A673 (cell line): ENCODE measurements around the gene FRMD5. TPM values are rescaled to one million over a fixed set of nuclear protein-coding genes. Genes with fewer than 3 reads are reported as not detected.

Experiments
- BruUV-seq: library from RNA; stranded (reverse); fragments of 400-500 nt; replicated peaks from 2 replicates; lab custom pipeline; 2021; lab: Mats Ljungman, UMichigan
- CTCF ChIA-PET: fragments of 300-600 bp; sonication (Branson Sonifier 250); formaldehyde crosslinking; loops from one replicate; lab custom pipeline; 2022; ENCODE audit warnings: antibody characterized with exemption; lab: Charles Lee
- POLR2A ChIA-PET: fragments of 300-600 bp; sonication (Branson Sonifier 250); formaldehyde crosslinking; loops from one replicate; lab custom pipeline; 2022; ENCODE audit warnings: antibody characterized with exemption; ENCODE audit not compliant: low non-redundant PET; lab: Charles Lee
- DNase-seq: peaks from one replicate; pipeline ENCODE4 v3.0.0-alpha.2; 2015; ENCODE audit warnings: low spot score
- H3K27ac ChIP-seq: fragments of 200-600 bp; sonication (generic); 2 replicates; pipeline ENCODE4 v1.5.1; 2016; ENCODE audit warnings: mixed run types, low read depth, mild to moderate bottlenecking, mixed read lengths, antibody characterized with exemption, low read length; ENCODE audit not compliant: poor library complexity, severe bottlenecking
- H3K27me3 ChIP-seq: fragments of 200-600 bp; sonication (generic); replicated peaks from 2 replicates; pipeline ENCODE4 v1.6.1; 2017; ENCODE audit warnings: mixed run types, low read depth, mild to moderate bottlenecking, mixed read lengths, antibody characterized with exemption, low read length; ENCODE audit not compliant: insufficient read depth, poor library complexity
- H3K36me3 ChIP-seq: fragments of 200-600 bp; sonication (generic); 2 replicates; pipeline ENCODE4 v1.6.1; 2016; ENCODE audit warnings: mixed run types, mild to moderate bottlenecking, mixed read lengths, antibody characterized with exemption, low read length; ENCODE audit not compliant: insufficient read depth, poor library complexity, severe bottlenecking
- H3K4me1 ChIP-seq: fragments of 200-600 bp; sonication (generic); 2 replicates; pipeline ENCODE4 v1.6.1; 2017; ENCODE audit warnings: mixed run types, mild to moderate bottlenecking, mixed read lengths, antibody characterized with exemption, low read length; ENCODE audit not compliant: insufficient read depth, poor library complexity, severe bottlenecking
- H3K4me3 ChIP-seq: fragments of 200-600 bp; sonication (generic); 2 replicates; pipeline ENCODE4 v1.5.1; 2016; ENCODE audit warnings: low read depth, mixed run types, mild to moderate bottlenecking, mixed read lengths, low read length; ENCODE audit not compliant: poor library complexity, severe bottlenecking
- H3K9me3 ChIP-seq: fragments of 200-600 bp; sonication (generic); 2 replicates; pipeline ENCODE4 v1.6.1; 2016; ENCODE audit warnings: mixed run types, low read depth, mild to moderate bottlenecking, mixed read lengths, antibody characterized with exemption, low read length; ENCODE audit not compliant: poor library complexity, severe bottlenecking
- CTCF ChIP-seq: fragments of 300-800, 200-600 bp; sonication (generic); conservative IDR thresholded peaks from 2 replicates; pipeline ENCODE4 v1.5.1; 2017; ENCODE audit warnings: low read depth, mild to moderate bottlenecking, antibody characterized with exemption, low read length, moderate library complexity, mixed read lengths
- EZH2 ChIP-seq: fragments of 200-600 bp; sonication (generic); IDR thresholded peaks from 2 replicates; pipeline ENCODE4 v1.6.1; 2017; ENCODE audit warnings: borderline replicate concordance, low read depth, mild to moderate bottlenecking, mixed read lengths, antibody characterized with exemption, low read length; ENCODE audit not compliant: poor library complexity, severe bottlenecking
- intact Hi-C: fragments of 100-400 bp; cut with micrococcal nuclease; formaldehyde crosslinking; loops from one replicate; pipeline ENCODE4 v1.10.0; 2022; ENCODE audit not compliant: unreplicated experiment
- total RNA-seq: library from RNA; stranded (reverse); gene quantifications from 2 replicates; pipeline ENCODE4 v1.2.3, GENCODE V29; 2021

The FRMD5 gene
- total RNA-seq, 1 experiment from 2014 or later, result 2.6 TPM

GRCh38 chr15:44064706-44065105 is 130.4 kb downstream of the FRMD5 start:
- intact Hi-C loops, result no loop called here

GRCh38 chr15:44058126-44058525 is 136.9 kb downstream of the FRMD5 start:
- H3K9me3 ChIP-seq, result no peaks in the 10 kb centered on the region
- BruUV-seq, result no TSS peak
- POLR2A ChIA-PET, result no interaction called here
- H3K36me3 ChIP-seq, result no peaks in the 10 kb centered on the region
- TF ChIP-seq CTCF (no peak), EZH2 (no peak)
- no peak overlapping the region for H3K27ac ChIP-seq
- no peaks in the 10 kb centered on the region for H3K27me3 ChIP-seq
- CTCF ChIA-PET, result no interaction called here
- no peaks in the 10 kb centered on the region for H3K4me1 ChIP-seq
- no peak for DNase-seq
- intact Hi-C loops, result no loop called here
- H3K4me3 ChIP-seq, result no peak overlapping the region

More at GRCh38 chr15:44064706-44065105, 130.4 kb downstream of the FRMD5 start:
- no peaks in the 10 kb centered on the region for H3K27me3 ChIP-seq
- H3K36me3 ChIP-seq, result no peaks in the 10 kb centered on the region
- no peaks in the 10 kb centered on the region for H3K9me3 ChIP-seq
- POLR2A ChIA-PET, result no interaction called here
- no peaks in the 10 kb centered on the region for H3K4me1 ChIP-seq
- H3K27ac ChIP-seq, result no peak overlapping the region
- TF ChIP-seq EZH2, result no peak
- TF ChIP-seq CTCF, result no peak
- DNase-seq, result no peak
- BruUV-seq, result no TSS peak
- CTCF ChIA-PET, result no interaction called here
- H3K4me3 ChIP-seq, result no peak overlapping the region

GRCh38 chr15:44045661-44046060 is 149.4 kb downstream of the FRMD5 start:
- POLR2A ChIA-PET, result interaction anchor here (0.6 kb wide), 1 partner anchor 122 kb away, joined by 3 read pairs; no protein-coding TSS in a partner anchor
- Histone ChIP-seq H3K9me3 (no peaks in the 10 kb centered on the region), H3K4me1 (no peaks in the 10 kb centered on the region), H3K36me3 (no peaks in the 10 kb centered on the region), H3K4me3 (no peak overlapping the region), H3K27ac (no peak overlapping the region), H3K27me3 (no peaks in the 10 kb centered on the region)
- TF ChIP-seq CTCF (no peak), EZH2 (no peak)
- DNase-seq, result no peak
- intact Hi-C loops, result no loop called here
- CTCF ChIA-PET, result no interaction called here
- no TSS peak for BruUV-seq
